Measurements from ENCODE around the gene ACTL10. TPM values are rescaled to one million over a fixed set of nuclear protein-coding genes. Genes with fewer than 3 reads are reported as not detected.
"Not testable (repeated sequence)": the region's sequence is repeated elsewhere in the genome, so short reads cannot be mapped to it uniquely, and the experiment has no call there.

Gene ACTL10
- total RNA-seq, 1 donor from 2014 or later, result 1.1 TPM

DNA sequence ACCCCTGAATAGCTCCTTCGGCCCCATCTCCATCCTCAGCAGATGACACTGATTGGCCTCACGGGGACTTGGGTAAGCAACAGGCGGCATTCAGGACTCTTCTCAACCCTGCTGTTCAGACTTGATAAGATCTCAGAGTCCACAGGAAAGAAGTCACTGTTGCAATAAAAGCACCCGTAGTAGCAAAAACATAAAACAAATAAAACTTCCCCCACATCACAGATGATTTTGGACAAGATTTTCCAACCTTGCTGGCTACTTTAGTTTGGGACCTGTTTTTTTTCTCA is 21.7 kb upstream of the ACTL10 start:
- FAIRE-seq (no peak), DNase-seq (ENCODE audit: low read depth) (no peak)
- H2AFZ ChIP-seq (ENCODE audit: low read depth, low read length), result no peak overlapping the region
- H3K79me2 ChIP-seq (ENCODE audit: insufficient read depth, low read length), result no peaks in the 10 kb centered on the region
- H3K4me3 ChIP-seq (ENCODE audit: insufficient read depth, low read depth, low read length), result no peak overlapping the region
- H3K9ac ChIP-seq (ENCODE audit: low read length), result no peak overlapping the region
- Mint-ChIP-seq H3K9me3 (ENCODE audit: unreplicated experiment) (no peaks in the 10 kb centered on the region), H3K36me3 (ENCODE audit: low read depth, unreplicated experiment) (peaks cover 19% of the 10 kb centered on the region), H3K4me1 (ENCODE audit: low read depth, unreplicated experiment) (peaks cover 3% of the 10 kb centered on the region), H3K4me3 (ENCODE audit: unreplicated experiment) (no peak overlapping the region), H3K27ac (ENCODE audit: unreplicated experiment) (no peak overlapping the region), H3K27me3 (ENCODE audit: low read depth, unreplicated experiment) (no peaks in the 10 kb centered on the region)
- TF ChIP-seq EZH2 (IDR thresholded peaks at IDR 0.05; ENCODE audit: insufficient read depth, low read length), result no peak
- TF ChIP-seq, protein P1, sequence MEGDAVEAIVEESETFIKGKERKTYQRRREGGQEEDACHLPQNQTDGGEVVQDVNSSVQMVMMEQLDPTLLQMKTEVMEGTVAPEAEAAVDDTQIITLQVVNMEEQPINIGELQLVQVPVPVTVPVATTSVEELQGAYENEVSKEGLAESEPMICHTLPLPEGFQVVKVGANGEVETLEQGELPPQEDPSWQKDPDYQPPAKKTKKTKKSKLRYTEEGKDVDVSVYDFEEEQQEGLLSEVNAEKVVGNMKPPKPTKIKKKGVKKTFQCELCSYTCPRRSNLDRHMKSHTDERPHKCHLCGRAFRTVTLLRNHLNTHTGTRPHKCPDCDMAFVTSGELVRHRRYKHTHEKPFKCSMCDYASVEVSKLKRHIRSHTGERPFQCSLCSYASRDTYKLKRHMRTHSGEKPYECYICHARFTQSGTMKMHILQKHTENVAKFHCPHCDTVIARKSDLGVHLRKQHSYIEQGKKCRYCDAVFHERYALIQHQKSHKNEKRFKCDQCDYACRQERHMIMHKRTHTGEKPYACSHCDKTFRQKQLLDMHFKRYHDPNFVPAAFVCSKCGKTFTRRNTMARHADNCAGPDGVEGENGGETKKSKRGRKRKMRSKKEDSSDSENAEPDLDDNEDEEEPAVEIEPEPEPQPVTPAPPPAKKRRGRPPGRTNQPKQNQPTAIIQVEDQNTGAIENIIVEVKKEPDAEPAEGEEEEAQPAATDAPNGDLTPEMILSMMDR (IDR thresholded peaks at IDR 0.05; ENCODE audit: insufficient read depth, low read depth, low read length), result no peak
- no peaks in the 10 kb centered on the region for H3K27me3 ChIP-seq (ENCODE audit: insufficient read depth, low read length)
- H3K9me3 ChIP-seq (ENCODE audit: insufficient read depth, low read depth, low read length), result no peaks in the 10 kb centered on the region
- no peak overlapping the region for H3K27ac ChIP-seq (ENCODE audit: low read depth, low read length)
- H3K4me1 ChIP-seq (ENCODE audit: insufficient read depth, low read length), result peaks cover 21% of the 10 kb centered on the region
- H3K4me2 ChIP-seq (ENCODE audit: low read length), result no peak overlapping the region
- peaks cover 3% of the 10 kb centered on the region for H3K36me3 ChIP-seq (ENCODE audit: insufficient read depth, low read length)
- peaks cover 73% of the 10 kb centered on the region for H4K20me1 ChIP-seq (ENCODE audit: insufficient read depth, low read length)

DNA sequence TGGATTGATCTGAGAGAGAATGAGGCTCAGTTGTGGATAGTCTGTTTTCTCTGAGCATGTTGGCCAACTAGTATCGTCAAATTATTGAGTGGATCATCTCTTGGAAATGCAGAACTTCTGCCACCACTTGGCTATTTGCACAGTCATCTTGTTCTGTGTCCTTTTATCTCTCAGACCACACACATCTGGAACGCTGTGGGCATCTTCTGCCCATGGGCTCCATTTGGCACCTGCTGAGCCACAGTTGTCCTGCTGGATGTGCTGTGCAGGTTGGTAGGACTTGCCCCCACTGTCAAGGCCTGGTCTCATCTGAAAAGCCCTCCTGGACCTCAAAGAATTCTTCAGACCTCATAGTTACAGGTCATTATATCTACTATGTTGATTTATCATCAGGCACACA is 21.3 kb upstream of the ACTL10 start:
- H3K27me3 ChIP-seq (ENCODE audit: insufficient read depth, low read length), result no peaks in the 10 kb centered on the region
- no peaks in the 10 kb centered on the region for H3K27me3 Mint-ChIP-seq (ENCODE audit: low read depth, unreplicated experiment)
- no peak overlapping the region for H3K27ac ChIP-seq (ENCODE audit: low read depth, low read length)
- no peak overlapping the region for H3K4me2 ChIP-seq (ENCODE audit: low read length)
- peaks cover 3% of the 10 kb centered on the region for H3K4me1 Mint-ChIP-seq (ENCODE audit: low read depth, unreplicated experiment)
- H4K20me1 ChIP-seq (ENCODE audit: insufficient read depth, low read length), result peaks cover 76% of the 10 kb centered on the region
- H3K4me3 ChIP-seq (ENCODE audit: insufficient read depth, low read depth, low read length), result no peak overlapping the region
- no peak for FAIRE-seq
- H3K36me3 ChIP-seq (ENCODE audit: insufficient read depth, low read length), result peaks cover 3% of the 10 kb centered on the region
- H3K4me1 ChIP-seq (ENCODE audit: insufficient read depth, low read length), result peaks cover 21% of the 10 kb centered on the region
- no peak for DNase-seq (ENCODE audit: low read depth)
- no peaks in the 10 kb centered on the region for H3K79me2 ChIP-seq (ENCODE audit: insufficient read depth, low read length)
- H3K9me3 ChIP-seq (ENCODE audit: insufficient read depth, low read depth, low read length), result no peaks in the 10 kb centered on the region
- H3K4me3 Mint-ChIP-seq (ENCODE audit: unreplicated experiment), result no peak overlapping the region
- no peak for TF ChIP-seq EZH2 (IDR thresholded peaks at IDR 0.05; ENCODE audit: insufficient read depth, low read length)
- TF ChIP-seq, protein P1 (IDR thresholded peaks at IDR 0.05; ENCODE audit: insufficient read depth, low read depth, low read length), result no peak
- H3K9me3 Mint-ChIP-seq (ENCODE audit: unreplicated experiment), result no peaks in the 10 kb centered on the region
- H3K9ac ChIP-seq (ENCODE audit: low read length), result no peak overlapping the region
- peaks cover 19% of the 10 kb centered on the region for H3K36me3 Mint-ChIP-seq (ENCODE audit: low read depth, unreplicated experiment)
- H3K27ac Mint-ChIP-seq (ENCODE audit: unreplicated experiment), result no peak overlapping the region
- H2AFZ ChIP-seq (ENCODE audit: low read depth, low read length), result no peak overlapping the region

DNA sequence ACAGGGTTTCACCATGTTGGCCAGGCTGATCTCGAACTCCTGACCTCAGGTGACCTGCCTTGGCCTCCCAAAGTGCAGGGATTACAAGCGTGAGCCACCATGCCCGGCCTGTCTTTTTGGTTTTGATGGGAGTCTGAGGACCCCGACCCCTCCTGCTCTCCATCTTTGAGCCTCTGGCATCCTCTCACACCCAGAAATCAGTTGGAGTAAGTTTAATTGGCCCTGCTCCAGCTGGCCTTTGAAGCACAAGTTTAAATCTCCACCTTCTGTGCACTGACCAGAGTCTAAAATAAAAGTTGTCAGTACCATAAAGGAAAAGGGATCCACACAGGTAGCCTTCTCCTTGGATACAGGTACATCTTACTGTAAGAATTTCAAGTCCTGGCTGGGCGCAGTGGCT is 20.6 kb upstream of the ACTL10 start:
- Histone ChIP-seq H3K36me3 (ENCODE audit: insufficient read depth, low read length) (peaks cover 3% of the 10 kb centered on the region), H3K27me3 (ENCODE audit: insufficient read depth, low read length) (no peaks in the 10 kb centered on the region), H3K4me2 (ENCODE audit: low read length) (no peak overlapping the region), H3K27ac (ENCODE audit: low read depth, low read length) (no peak overlapping the region), H3K79me2 (ENCODE audit: insufficient read depth, low read length) (no peaks in the 10 kb centered on the region), H3K4me3 (ENCODE audit: insufficient read depth, low read depth, low read length) (no peak overlapping the region), H4K20me1 (ENCODE audit: insufficient read depth, low read length) (peaks cover 76% of the 10 kb centered on the region), H3K4me1 (ENCODE audit: insufficient read depth, low read length) (peaks cover 21% of the 10 kb centered on the region), H3K9ac (ENCODE audit: low read length) (no peak overlapping the region), H3K9me3 (ENCODE audit: insufficient read depth, low read depth, low read length) (no peaks in the 10 kb centered on the region), H2AFZ (ENCODE audit: low read depth, low read length) (no peak overlapping the region)
- DNase-seq (ENCODE audit: low read depth) (no peak), FAIRE-seq (no peak)
- Mint-ChIP-seq H3K4me3 (ENCODE audit: unreplicated experiment) (no peak overlapping the region), H3K9me3 (ENCODE audit: unreplicated experiment) (no peaks in the 10 kb centered on the region), H3K4me1 (ENCODE audit: low read depth, unreplicated experiment) (peaks cover 3% of the 10 kb centered on the region), H3K27me3 (ENCODE audit: low read depth, unreplicated experiment) (no peaks in the 10 kb centered on the region), H3K36me3 (ENCODE audit: low read depth, unreplicated experiment) (peaks cover 16% of the 10 kb centered on the region), H3K27ac (ENCODE audit: unreplicated experiment) (no peak overlapping the region)
- TF ChIP-seq, protein P1 (IDR thresholded peaks at IDR 0.05; ENCODE audit: insufficient read depth, low read depth, low read length), result no peak
- no peak for TF ChIP-seq EZH2 (IDR thresholded peaks at IDR 0.05; ENCODE audit: insufficient read depth, low read length)

DNA sequence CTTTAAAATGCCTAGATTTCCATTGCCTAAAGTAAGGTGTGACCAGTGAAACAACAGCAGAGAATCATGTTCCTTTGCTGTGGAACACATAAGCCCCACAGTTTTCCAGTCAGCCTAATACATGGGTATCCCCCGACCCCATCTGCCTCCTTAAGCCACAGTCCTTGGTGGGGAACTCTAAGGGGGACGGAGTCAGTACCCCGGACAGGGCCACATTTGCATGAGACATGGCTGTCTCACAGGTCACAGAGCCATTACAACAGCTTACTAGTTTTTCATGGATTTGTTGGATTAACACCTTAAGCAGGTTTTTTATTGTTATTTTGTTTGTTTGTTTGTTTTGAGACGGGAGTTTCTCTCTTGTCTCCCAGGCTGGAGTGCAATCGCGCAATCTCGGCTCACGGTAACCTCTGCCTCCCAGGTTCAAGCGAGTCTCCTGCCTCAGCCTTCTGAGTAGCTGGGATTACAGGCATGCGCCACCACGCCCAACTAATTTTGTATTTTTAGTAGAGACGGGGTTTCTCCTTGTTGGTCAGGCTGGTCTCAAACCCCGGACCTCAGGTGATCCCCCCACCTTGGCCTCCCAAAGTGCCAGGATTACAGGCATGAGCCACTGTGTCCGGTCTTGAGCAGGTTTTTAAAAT is 19.7 kb upstream of the ACTL10 start:
- Histone ChIP-seq H3K4me1 (ENCODE audit: insufficient read depth, low read length) (peaks cover 21% of the 10 kb centered on the region), H3K4me2 (ENCODE audit: low read length) (peak overlapping the region; percentile 55), H4K20me1 (ENCODE audit: insufficient read depth, low read length) (peaks cover 75% of the 10 kb centered on the region)
- H3K9me3 ChIP-seq (ENCODE audit: insufficient read depth, low read depth, low read length); H3K9ac ChIP-seq (ENCODE audit: low read length); H3K4me3 ChIP-seq (ENCODE audit: insufficient read depth, low read depth, low read length); H3K27me3 ChIP-seq (ENCODE audit: insufficient read depth, low read length); DNase-seq (ENCODE audit: low read depth); H3K36me3 ChIP-seq (ENCODE audit: insufficient read depth, low read length); FAIRE-seq; H3K27ac Mint-ChIP-seq (ENCODE audit: unreplicated experiment); H3K9me3 Mint-ChIP-seq (ENCODE audit: unreplicated experiment); H3K27ac ChIP-seq (ENCODE audit: low read depth, low read length); H3K4me1 Mint-ChIP-seq (ENCODE audit: low read depth, unreplicated experiment); H3K27me3 Mint-ChIP-seq (ENCODE audit: low read depth, unreplicated experiment); H2AFZ ChIP-seq (ENCODE audit: low read depth, low read length); H3K4me3 Mint-ChIP-seq (ENCODE audit: unreplicated experiment); H3K79me2 ChIP-seq (ENCODE audit: insufficient read depth, low read length): not testable (repeated sequence)
- H3K36me3 Mint-ChIP-seq (ENCODE audit: low read depth, unreplicated experiment), result peaks cover 16% of the 10 kb centered on the region

Data from astrocyte (in vitro differentiated cells and primary cell).